Lower leg skin (tissue), 4 donors: ENCODE results near the gene TADA2B. TPM values are rescaled to one million over a fixed set of nuclear protein-coding genes. Genes with fewer than 3 reads are reported as not detected.

Experiments used
- DNase-seq, 2 donors: peaks; one replicate each; pipeline ENCODE4 v3.0.0-alpha.2; 2019; ENCODE audit warnings: low spot score in 2 of 2
- H3K4me3 ChIP-seq: fragments of 200-600 bp; sonication (generic); 2 replicates; pipeline ENCODE4 v1.5.1; 2017; ENCODE audit warnings: mild to moderate bottlenecking, low read depth; ENCODE audit not compliant: poor library complexity, severe bottlenecking
- POLR2A ChIP-seq, 2 donors: fragments of 450-650 bp; IDR thresholded peaks; one replicate each; pipeline ENCODE4 v1.6.1; 2016 to 2017; ENCODE audit warnings: antibody characterized with exemption in 2 of 2, mild to moderate bottlenecking in 1 of 2, moderate library complexity in 1 of 2
- WGBS, 2 donors: methylation state at CpG; one replicate each; pipeline ENCODE4 v1.1.5; 2018; 5-methylcytosine and 5-hydroxymethylcytosine counted together
- intact Hi-C: fragments of 100-400 bp; cut with DNase I; formaldehyde crosslinking; loops from one replicate; pipeline ENCODE4 v1.15.0; 2023; ENCODE audit warnings: low total_unique reads
- total RNA-seq, 4 donors: library from RNA; depleted of rRNA; stranded (reverse); fragments of >200 nt; gene quantifications; one replicate each; pipeline ENCODE4 v1.1.0, GENCODE V29; 2016
- TF ChIP-seq, protein P1 (sequence below), 3 donors: fragments of 450-650 bp; IDR thresholded peaks; one replicate each; pipeline ENCODE4 v1.5.1; 2016; ENCODE audit warnings: antibody characterized with exemption in 3 of 3, mild to moderate bottlenecking in 3 of 3, moderate library complexity in 2 of 3

The TADA2B gene
- total RNA-seq, 4 donors from 2014 or later = 26.2 to 30.0 (median 27.2) TPM

DNA sequence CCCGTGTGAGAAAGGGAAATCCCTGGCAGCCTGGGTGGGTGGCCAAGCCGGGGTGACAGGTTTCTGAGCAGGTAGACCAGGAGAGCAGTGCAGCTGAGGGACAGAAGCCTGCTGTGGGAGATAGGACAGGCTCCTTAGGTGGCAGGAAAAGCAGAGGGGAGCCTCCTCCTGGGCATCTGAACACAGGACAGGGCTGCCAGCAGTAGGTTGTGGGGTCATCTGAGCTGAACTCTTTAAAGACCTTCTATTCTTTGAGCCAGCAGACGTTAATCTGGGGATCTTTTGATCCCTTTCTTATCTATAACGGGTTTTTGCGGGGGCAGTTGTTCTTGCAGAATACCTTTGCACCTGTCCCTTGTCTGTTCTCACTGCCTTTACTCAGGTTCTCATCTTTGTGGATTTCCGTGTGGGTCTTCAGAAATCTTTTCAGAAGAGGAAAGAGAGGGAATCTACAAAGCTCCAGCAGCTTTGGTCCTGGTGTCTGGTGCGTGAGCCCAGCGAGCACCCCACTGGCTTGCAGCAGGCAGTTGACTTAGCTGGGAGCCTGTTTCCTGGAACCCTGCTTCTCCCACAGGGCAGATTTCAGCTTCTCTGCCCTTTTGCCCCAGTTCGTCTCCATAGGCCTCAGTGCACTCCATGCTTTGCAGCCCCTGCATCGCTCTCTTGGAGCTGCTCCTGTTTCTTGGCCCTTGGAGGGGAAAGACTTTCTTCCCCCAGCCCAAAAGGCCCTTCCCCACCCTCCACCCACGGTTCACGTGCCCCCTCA, 35.8 kb upstream of the TADA2B start:
- WGBS, 2 donors = 91 to 92% methylated on average over 12 of the region's 12 CpGs
- DNase-seq = no peak
- H3K4me3 ChIP-seq = no peak overlapping the region
- intact Hi-C loops = no loop called here
- no peak for TF ChIP-seq POLR2A (IDR thresholded peaks at IDR 0.05)
- TF ChIP-seq, protein P1, sequence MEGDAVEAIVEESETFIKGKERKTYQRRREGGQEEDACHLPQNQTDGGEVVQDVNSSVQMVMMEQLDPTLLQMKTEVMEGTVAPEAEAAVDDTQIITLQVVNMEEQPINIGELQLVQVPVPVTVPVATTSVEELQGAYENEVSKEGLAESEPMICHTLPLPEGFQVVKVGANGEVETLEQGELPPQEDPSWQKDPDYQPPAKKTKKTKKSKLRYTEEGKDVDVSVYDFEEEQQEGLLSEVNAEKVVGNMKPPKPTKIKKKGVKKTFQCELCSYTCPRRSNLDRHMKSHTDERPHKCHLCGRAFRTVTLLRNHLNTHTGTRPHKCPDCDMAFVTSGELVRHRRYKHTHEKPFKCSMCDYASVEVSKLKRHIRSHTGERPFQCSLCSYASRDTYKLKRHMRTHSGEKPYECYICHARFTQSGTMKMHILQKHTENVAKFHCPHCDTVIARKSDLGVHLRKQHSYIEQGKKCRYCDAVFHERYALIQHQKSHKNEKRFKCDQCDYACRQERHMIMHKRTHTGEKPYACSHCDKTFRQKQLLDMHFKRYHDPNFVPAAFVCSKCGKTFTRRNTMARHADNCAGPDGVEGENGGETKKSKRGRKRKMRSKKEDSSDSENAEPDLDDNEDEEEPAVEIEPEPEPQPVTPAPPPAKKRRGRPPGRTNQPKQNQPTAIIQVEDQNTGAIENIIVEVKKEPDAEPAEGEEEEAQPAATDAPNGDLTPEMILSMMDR (IDR thresholded peaks at IDR 0.05) = no peak

DNA sequence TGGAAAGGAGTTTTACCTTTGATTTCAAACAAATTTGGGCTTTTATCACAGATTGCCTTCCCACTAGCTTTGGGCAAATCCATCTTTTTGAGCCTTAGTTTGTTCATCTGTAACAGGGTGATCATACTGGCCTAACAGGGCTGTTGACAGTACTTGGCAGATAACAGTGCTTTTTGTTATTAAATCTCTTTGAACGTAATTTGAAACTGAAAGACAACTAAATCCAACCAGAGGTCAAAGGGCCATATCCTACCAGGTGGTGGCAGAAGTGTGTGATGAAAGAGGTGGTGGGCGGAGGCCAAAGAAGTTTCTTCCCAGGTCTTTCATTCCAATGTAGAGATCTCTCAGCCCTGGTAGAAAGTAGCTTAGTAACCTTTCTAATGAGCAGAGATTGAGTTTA, 35.2 kb upstream of the TADA2B start:
- DNase-seq = no peak
- WGBS, 2 donors = 77 to 79% methylated on average over 2 of the region's 2 CpGs
- H3K4me3 ChIP-seq = no peak overlapping the region
- intact Hi-C loops = no loop called here
- TF ChIP-seq, protein P1 (IDR thresholded peaks at IDR 0.05) = no peak
- TF ChIP-seq POLR2A (IDR thresholded peaks at IDR 0.05) = no peak

GRCh38 chr4:7009564-7009963, 33.6 kb upstream of the TADA2B start:
- DNase-seq = no peak
- intact Hi-C loops = no loop called here
- 86 to 89% methylated on average over 5 of the region's 5 CpGs for WGBS, 2 donors
- no peak overlapping the region for H3K4me3 ChIP-seq
- TF ChIP-seq, protein P1 (IDR thresholded peaks at IDR 0.05) = no peak
- TF ChIP-seq POLR2A (IDR thresholded peaks at IDR 0.05) = no peak

- no peak overlapping the region for H3K4me3 ChIP-seq
- WGBS, 2 donors = 93% methylated on average over 11 of the region's 11 CpGs
- intact Hi-C loops = no loop called here
- no peak for DNase-seq
- TF ChIP-seq, protein P1 (IDR thresholded peaks at IDR 0.05) = no peak
- TF ChIP-seq POLR2A (IDR thresholded peaks at IDR 0.05) = no peak
These were observed 30.0 kb upstream of the TADA2B start for GRCh38 chr4:7013175-7013574.

DNA sequence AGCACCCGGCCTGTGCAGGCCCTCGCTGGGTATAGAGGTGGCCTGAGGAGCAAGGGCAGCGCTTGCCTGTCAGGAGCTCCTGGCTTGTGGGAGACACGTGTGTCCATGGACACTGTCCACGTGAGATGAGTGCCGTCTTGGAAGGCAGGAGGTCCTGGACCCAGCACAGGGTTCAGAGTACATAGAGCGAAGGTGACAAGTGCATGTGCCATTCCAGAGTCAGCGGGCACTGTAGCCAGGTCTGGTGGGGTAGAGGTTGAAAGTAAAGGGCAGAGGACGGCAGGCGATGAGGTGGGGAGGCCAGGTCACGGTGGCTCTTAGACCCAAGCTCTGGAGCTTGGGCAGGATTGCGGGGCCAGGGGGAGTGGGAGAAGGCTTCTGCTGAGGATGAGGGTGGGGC, 28.4 kb upstream of the TADA2B start:
- 94 to 98% methylated on average over 12 of the region's 12 CpGs for WGBS, 2 donors
- TF ChIP-seq POLR2A (IDR thresholded peaks at IDR 0.05) = no peak
- TF ChIP-seq, protein P1 (IDR thresholded peaks at IDR 0.05) = no peak
- DNase-seq = no peak
- H3K4me3 ChIP-seq = no peak overlapping the region
- intact Hi-C loops = no loop called here
